Suppressor macrophage treated with lipopolysaccharide for 1 hour (primary cell): ENCODE data around the gene PKIB.
A peak's percentile ranks its signal among the peaks of the same experiment; 100 is the strongest.

Source experiments
- DNase-seq, 3 donors: peaks; one replicate each; pipeline ENCODE4 v3.0.0-alpha.2; 2020 to 2022

PKIB gene

DNA sequence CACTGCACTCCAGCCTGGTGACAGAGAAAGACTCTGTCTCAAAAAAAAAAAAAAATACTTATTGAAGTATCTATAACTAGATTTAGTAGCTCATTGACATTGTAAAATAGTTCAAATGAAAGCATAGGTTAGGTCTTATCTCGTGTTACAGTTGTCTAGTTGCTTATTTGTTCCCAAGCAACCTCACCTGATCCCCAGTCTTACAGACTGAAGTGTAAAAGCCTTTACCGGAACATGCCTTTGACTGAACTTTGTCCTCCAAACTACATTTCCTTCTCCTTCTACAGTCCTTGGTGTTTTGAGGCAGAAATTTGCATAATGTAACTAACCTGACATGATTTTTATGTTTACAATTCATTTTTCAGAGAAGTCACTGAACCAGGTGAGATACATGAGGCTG, 61.0 kb downstream of the PKIB start:
- no peak for DNase-seq

DNA sequence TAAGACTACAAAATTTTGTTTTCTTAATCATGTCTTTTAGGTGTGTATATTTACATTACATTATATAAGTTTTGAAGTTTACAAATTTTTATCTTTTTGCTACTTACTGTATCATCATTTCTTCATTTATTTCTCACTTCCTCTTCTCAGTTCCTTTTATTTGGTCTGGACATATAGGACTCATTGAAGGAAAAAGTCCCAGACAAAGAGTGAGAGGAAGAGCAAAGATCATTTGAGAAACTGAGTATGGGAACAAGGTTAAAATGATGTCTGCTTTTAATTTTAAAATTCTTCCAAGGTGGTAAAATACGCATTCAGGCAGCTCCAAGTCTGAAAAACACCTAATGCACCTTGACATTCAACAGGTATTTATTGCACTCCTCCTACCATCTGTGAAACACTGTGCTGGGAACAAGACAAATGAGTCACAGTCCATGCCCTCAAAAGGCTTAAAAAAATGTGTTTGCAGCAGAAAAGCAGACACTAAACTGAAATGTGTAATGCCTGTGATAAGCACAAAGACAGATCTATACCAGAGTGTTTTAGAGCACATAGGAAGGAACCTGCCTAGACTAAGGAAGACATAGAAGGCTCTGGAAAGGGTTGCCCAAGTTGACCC, 63.2 kb downstream of the PKIB start:
- peak; percentile 36 to 75 (median 63) for DNase-seq

DNA sequence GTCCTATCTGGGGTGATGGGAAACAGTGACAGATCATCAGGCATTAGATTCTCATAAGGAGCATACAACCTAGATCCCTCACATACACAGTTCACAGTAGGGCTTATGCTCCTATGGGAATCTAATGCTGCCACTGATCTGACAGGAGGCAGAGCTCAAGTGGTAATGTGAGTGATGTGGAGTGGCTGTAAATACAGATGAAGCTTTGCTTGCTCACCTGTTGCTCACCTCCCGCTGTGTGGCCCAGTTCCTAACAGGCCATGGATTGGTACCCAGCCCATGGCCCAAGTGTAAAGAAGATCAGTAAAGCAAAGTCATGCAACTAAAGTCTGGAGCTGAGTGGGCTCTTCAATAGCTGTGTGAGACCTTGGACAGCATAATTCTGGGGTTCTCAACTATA, 65.9 kb downstream of the PKIB start:
- no peak for DNase-seq

DNA sequence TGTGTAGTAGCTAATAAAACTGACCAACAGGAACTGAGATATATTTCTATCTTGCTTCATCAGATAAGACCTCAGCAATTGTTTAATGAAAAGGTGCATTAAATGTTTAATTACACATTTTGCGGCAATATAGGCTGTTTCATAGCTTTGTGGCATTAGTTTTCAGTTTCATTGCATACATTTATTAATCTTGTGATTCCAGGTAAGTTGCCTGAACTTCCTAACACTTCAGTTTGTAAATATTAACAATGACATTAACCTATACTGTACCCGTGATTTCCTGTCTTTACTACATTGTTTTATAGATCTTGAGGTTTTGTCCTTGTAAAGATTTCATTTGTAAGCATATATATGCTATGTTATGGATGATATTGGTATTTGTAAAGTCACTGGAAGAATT, 66.5 kb downstream of the PKIB start:
- DNase-seq: no peak

DNA sequence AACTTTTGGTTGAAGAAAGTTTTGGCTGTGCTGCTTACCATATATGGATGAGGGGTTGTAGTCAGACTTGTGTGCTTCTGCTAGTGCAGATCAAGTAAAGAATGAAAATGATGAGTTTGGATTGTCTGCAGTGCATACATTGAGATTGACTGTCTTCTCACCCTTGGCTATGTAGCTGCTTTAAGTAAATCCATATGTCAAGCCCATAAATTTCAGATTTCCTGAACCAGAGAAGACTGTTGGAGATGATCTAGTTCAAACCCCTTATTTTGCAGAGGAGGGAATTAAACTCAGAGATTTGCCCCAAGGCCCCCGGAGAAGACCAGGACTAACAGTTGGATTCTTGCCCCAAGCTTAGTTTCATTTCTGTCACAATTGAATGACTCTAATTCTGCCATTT, 67.2 kb downstream of the PKIB start:
- DNase-seq: no peak

DNA sequence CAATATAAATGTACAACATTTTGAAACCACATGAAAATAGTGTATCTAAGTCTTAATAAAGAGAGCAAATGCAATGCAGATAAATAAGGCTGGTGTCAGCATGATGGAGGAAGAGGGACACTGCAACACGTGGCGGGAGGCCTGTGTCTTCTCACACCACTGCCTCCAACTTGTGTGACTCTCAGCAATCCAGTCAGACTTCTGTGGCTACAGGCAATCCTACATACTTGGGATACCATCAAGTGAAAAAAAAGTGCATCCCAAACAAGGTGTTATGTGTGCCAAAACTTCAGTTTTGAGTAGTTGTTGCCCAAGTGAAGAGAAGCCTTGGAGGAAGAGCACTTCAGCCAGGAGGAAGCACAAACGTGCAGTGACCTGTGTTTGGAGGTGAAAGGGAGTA, 68.6 kb downstream of the PKIB start:
- no peak for DNase-seq

DNA sequence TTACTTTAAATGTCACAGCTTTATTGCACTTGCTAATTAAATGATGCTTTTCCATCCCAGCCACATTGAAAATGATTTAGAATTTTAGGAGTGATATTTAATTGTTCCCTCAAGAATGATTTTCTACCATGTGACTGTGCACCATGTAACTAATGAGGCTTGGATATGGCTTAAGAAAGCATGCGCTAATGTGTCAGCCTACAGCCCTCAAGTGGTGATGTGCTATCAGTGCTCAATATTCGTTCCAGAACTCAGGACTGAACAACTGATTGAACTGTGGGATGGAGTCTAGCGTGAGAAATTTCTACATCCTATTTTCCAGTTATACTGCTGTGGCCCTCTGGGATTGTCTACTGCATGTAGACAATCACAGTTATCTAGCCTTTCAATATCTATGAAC, 71.5 kb downstream of the PKIB start:
- DNase-seq: no peak

DNA sequence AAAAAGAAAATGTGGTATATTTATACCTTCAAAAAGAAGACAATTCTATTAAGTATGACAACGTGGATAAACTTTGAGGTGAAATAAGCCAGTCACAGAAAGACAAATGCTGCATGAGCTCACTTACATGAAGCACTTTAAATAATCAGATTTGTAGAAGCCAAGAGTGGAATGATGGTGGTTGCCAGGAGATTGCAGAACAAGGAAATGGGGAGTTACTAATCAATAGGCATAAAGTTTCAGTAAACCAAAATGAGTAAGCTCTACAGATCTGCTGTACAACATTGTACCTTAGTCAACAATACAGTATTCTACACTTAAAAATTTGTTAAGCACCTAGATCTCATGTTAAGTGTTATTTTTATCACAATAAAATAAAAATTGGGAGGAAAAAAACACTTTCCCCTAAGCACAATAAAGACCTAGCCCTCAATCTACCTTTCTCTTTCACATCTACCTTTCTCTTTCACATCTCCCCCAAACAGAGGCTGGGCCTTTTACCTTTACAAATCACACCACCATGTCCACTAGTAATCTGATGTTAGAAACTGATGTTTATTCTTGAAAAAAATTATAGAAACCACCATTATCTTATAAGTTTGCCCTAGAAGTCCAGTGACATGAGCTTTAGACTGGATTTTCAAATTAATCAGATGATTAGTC, 73.9 kb downstream of the PKIB start:
- DNase-seq: no peak

DNA sequence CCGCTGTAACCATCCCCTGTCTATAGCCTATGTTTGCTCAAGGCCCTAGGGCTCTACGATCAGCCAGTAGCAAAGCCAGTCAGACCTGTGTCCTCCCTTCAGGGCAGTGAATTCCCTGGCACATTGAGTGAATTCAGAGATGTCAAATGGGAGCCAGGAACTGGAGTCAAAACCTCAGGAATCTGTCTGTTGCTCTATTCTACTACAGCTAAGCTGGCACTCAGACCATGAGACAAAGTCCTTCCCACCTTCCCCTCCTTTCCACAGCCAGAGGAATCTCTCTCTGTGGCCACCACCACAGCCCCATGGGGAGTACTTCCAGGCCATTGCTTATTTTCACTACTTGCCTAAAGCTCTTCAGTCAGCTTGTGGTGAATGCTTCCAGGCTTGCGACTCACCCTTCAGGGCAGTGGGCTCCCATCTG, 82.0 kb downstream of the PKIB start:
- no peak for DNase-seq

DNA sequence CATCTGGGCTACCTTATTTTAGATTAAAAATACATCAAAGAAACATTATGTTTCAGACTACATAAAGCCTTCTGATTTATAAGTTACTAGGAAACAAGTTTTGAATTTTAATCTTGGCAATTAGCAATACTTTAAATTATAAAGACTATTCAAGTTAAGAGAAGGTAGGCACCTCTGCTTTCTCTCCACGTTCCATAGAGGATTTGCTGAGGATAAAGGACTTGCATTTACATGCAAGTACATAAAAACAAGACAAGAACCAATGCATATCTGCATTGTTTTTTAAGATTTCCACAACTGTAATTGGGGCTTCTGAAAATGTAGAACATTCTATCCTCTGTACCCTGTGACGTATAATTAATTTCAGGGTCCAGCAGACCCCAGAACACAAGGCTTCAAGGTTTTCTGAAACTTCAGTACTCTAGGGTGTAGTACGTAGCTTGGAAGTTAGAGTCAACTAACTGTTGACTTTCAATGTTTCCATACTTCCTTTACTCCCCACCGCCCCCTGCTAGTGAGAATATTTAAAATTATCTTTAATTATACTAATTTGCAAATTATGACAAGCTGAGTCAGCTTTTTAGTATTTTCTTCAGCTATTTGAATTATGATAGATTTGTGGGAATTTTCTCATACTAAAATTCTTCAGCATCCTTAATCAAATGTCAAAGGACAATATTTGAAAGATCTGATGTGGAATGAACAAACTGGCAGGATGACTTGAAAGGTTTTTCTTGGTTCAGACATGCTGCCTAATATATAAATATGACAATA, 82.8 kb downstream of the PKIB start:
- DNase-seq: no peak

DNA sequence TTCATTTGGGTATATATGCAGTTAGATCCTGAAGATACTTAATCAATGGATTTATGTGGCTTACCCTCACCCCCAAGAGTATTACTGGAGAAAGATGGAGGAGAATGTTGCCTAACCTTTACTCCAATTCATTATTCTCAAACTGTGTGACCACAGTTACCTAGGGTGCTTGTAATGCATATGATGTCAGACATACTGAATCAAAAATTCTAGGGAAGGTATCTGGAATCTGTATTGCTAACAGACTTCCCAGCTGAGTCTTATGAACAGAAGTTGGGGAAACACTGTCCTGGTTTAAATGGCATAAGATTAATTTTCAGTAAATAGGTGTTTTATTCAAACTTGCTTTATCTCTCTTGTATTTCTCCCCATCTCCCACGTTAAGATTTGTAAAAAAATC, 83.9 kb downstream of the PKIB start:
- DNase-seq: no peak

DNA sequence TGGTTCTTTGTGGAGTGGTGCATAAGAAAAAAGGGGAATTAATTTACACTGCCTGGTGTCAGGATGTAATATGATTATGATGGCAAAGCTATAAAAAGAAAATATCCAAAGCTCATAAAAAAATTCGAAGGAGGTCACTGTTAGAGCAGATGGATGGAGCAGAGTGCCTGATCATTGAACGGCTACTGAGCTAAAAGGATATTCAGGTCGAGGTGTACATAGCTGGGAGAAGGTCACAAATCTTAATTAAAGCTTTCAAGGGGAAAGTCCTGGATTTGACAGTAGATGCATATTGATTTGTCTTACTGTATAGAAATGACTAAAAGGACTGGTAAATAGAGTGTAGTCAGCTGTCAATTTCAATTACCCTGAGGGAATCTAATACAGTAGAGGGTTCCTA, 84.4 kb downstream of the PKIB start:
- no peak for DNase-seq

DNA sequence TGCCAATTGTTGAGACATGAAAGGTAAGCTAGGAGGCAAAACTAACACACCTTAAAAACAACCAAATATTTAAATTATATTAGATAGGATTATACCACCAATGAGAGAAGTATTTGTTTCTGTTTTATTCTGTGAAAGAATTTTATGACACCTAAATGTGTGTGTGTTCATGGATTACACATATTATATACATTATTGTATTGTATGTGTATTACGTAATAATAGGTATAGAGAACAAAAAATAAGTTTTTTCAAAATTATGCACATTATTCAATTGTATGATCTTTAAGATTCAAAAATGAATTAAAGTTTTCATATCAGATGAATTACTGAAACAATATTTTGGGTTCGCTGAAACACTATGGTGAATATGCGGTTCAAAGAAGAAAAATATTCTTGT, 85.0 kb downstream of the PKIB start:
- no peak for DNase-seq

DNA sequence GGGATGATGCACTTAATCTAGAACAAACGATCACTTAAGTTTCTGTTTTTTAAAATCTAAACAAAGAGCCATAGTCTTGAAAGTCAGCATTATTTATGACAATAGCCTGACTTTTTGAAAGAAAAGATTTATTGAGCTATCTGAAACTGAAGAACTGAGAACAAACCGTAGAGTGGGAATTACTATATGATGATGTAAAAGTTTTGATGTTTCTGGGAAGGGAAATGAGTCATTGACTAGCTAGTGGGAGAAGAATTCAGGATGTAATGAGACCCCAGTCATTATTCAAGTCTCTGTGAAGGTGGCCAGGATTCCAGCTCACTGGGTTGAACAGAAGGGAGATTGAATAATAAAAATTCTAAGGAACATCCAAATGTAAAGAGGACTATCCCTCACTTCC, 85.9 kb downstream of the PKIB start:
- peak in 2 of 3 donors; percentile 10 to 45 for DNase-seq

DNA sequence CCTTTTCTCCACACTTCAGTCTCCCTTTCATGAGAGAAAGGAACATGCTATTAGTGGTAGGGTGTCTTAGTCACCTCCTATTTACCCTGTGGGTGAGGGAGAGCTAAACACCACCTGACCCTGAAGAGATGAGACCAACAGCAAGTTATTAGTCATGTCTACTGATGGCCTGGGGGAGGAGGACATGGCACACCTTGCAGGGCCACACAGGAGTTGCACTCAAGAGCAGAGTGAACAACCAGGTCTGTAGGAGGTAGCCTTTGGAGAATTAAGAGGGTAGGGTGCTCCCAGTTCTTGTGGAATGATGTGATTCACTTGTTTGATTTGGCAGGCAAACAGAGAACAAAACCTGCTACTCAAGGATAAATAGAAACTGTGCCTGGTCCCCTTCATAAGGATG, 86.6 kb downstream of the PKIB start:
- no peak for DNase-seq

DNA sequence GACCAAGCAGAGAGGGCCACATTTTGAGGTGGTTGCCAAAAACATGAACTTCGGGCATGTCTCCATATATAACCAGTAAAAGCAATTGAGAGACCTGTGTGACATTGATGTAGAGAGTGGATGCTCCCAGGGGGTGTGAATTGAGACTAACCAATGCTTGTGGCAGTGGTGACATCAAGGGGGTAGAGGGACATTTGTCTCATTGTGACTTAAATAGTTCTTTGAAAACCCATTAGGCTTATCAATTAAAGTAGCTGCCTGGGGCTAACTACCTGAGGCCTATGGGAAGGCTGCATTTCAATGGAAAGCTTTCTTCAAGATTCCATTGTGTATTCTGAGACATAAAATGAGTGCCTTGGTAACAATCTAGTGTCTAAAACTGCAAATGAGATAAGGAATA, 87.3 kb downstream of the PKIB start:
- no peak for DNase-seq

DNA sequence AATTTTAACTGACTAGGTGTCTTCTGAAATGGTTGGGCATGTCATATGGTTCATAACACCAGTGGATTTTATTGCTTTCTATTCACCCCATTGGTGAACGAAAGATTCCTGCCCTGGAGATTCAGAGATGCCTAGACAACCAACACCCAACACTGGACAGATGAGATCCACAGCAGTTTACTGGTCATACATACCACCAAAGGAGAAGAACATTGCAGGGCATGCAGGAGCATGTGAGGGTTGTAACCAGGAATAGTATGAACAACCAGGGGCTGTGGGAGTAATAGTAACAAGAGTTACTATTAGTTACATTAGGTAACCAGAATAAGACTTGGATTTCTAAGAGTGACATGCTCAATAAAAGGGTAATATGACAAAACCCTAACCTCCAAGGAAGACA, 91.5 kb downstream of the PKIB start:
- no peak for DNase-seq

DNA sequence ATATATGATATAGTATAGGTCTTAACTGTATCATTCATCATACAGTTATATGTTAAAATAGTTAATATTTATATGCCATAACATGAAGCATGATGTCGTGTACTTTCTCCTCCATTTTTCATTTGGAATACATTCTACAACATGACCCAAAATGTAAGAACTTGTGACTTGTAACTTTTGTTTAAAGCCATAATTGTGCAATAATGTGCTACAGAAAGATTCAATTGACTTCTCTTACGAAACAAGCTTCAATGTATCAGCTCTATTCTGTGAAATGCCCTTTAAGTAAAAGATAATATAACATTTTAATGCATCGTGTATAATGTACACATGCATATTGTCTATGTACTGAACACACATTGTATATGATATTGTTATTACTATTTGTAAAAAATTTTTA, 92.6 kb downstream of the PKIB start:
- peak in 2 of 3 donors; percentile 27 to 43 for DNase-seq

DNA sequence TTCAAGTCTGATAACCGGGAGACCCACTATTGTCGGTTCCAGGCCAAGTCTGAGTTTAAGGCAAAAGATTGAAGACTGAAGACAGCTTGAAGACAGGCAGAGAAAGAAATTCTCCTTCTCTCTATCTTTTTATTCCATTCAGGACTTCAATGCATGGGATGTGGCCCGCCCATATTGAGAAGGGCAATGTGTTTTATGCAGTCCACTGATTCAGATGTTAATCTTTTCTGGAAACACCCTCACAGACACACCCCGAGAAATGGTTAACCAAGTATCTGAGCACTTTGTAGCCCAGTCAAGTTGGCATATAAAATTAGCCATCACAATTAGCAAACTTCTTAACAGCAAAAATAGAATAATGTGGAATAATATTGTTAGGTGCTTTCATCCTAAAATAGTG, 93.9 kb downstream of the PKIB start:
- DNase-seq: no peak

DNA sequence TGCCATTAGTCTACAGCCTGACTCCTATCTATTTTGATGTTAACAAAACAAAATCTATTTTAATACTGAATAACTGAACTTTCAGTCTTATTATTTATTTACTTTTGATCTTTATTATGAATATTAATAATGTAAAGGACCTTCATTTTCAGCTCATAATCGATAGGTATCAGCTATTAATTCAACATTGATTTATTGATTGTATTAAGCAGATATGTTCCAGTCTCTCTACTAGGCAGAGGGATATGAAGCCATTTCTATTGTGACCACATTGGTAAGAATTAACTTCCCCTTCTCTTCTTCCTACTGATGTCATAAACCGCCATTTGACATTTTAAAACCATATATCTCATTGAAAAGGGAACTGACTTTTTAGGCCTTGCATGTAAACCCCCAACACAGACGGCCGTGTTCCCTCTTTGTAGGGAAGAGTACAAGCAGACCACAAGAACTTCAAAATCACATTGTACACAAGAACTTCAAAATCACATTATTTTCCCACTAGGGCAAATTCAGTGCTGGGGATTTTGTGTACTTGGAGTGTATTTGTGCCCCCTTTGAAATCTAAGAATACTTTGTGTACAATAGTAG, 99.8 kb downstream of the PKIB start:
- DNase-seq: peak; percentile 70 to 92 (median 88)

DNA sequence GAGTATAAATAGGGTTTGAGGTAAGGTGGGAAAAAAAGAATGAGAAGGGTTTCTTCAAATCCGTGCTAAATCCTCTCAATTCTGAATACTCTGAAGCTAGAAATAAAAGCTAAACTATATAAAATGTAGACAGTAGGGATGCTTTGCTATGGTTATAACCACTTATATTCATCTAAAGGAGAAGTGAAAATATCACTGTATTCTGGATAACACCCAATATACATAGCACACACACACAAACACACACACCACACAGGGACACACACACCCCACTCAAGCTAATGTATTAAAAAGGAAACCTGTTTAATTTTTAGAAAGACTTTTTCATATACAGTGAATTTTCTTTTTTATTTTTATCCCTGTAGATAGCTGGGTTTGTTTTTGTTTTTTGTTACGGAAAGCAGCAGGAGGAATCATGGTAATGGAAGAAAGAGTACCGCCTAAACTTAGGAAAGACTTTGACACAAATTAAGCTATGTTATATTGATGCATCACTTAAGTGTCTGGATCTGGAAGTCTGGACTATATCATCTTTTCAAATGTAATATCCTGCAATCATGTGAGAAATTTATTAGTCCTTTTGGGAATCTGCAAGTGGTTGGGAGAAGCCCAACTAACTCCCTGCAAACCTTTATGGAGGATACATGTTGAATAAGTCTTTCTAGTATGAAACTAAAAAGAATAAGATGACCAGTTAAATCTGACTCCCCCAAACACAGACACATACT, 100.9 kb downstream of the PKIB start:
- no peak for DNase-seq

DNA sequence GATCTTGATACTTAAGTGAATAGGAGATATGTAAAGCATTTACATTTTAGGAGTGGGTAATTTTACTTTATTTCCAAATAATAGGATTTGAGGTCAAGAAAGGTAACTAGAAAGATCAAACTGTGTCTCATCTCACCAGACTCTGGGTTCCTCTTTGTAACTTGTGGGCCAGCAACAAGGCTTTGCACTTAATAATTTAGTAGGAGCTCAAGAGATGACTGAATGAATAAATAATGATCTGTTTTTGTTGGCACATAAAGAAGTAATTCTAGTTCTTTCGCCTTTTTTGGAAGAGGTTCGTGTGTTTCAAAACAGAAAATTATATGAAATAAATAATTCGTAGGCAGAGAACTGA, 101.9 kb downstream of the PKIB start:
- peak in 1 of 3 donors; percentile 19 for DNase-seq

DNA sequence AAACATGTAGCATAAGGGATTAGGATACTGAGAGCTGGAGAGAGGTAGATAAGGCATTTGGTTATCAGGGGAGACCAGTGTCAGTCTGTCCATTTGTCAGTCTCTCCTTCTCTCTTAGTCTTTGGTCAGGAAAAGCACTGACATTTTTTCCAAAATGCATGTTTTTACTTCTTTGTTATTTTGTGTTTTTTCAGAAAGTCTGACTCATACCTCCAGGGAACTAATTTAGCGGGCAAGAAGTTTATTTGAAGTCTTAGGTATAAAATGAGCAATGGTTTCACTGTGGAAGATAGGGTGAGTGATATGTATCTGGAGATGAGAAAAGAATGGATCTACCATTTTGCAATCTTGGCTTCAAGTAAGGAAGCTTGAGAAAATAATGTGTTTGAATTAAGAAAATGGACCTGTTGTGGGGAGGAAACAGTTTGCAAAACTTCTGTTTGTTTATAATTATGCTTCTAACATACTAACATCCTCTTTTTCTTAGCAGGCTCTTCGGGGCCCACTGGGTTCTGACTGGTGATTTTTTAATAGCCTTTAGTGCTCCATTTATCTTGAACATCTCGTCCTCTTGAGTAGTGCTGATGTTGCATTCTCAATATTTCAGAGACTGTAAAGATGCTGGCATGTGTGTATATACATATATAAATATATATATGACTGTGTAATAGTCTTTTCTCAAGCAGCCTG, 102.4 kb downstream of the PKIB start:
- DNase-seq: peak; percentile 12 to 31 (median 18)
